Spleen (tissue), 11 donors: Measurements from ENCODE around the gene LRBA. TPM values are rescaled to one million over a fixed set of nuclear protein-coding genes. Genes with fewer than 3 reads are reported as not detected.

Source experiments
- DNase-seq: peaks from one replicate; pipeline ENCODE4 v3.0.0-alpha.2; 2020
- H3K27ac ChIP-seq, 8 donors: fragments of 200-600 bp; sonication (generic) in 7 of 8; 1 replicate in 4 of 8; 2 replicates in 4 of 8; pipeline versions ENCODE4 v1.5.0 to v1.8.0; 2016 to 2021; ENCODE audit warnings: inconsistent platforms in 4 of 8, mild to moderate bottlenecking in 4 of 8, moderate library complexity in 1 of 8
- H3K27me3 ChIP-seq, 7 donors: fragments of 200-600 bp; sonication (generic) in 6 of 7; replicated peaks in 1 of 7; 1 replicate in 4 of 7; 2 replicates in 3 of 7; pipeline versions ENCODE4 v1.5.0 to v1.8.0; 2016 to 2021; ENCODE audit warnings: inconsistent platforms in 3 of 7, mild to moderate bottlenecking in 1 of 7
- H3K36me3 ChIP-seq, 6 donors: fragments of 200-600 bp; sonication (generic) in 5 of 6; 1 replicate in 4 of 6; 2 replicates in 2 of 6; pipeline versions ENCODE4 v1.5.0 to v1.8.0; 2016 to 2021; ENCODE audit warnings: inconsistent platforms in 2 of 6
- H3K4me1 ChIP-seq, 6 donors: fragments of 200-600 bp; sonication (generic) in 5 of 6; 1 replicate in 3 of 6; 2 replicates in 3 of 6; pipeline versions ENCODE4 v1.5.0 to v1.8.0; 2016 to 2021; ENCODE audit warnings: inconsistent platforms in 3 of 6
- H3K4me3 ChIP-seq, 8 donors: fragments of 200-600 bp; sonication (generic) in 7 of 8; 1 replicate in 4 of 8; 2 replicates in 4 of 8; pipeline versions ENCODE4 v1.5.0 to v1.8.0; 2016 to 2021; ENCODE audit warnings: inconsistent platforms in 4 of 8, mild to moderate bottlenecking in 4 of 8, moderate library complexity in 2 of 8
- H3K9me3 ChIP-seq, 8 donors: fragments of 200-600 bp; sonication (generic) in 7 of 8; 1 replicate in 4 of 8; 2 replicates in 4 of 8; pipeline versions ENCODE4 v1.5.0 to v1.8.0; 2016 to 2021; ENCODE audit warnings: inconsistent platforms in 4 of 8
- CTCF ChIP-seq, 11 experiments: fragments of 200-600 bp in 7 of 11; fragments of 450-650 bp in 4 of 11; sonication (generic) in 4 of 11; IDR thresholded peaks in 8 of 11; conservative IDR thresholded peaks in 3 of 11; 1 replicate in 7 of 11; 2 replicates in 4 of 11; pipeline versions ENCODE4 v1.4.0 to v1.8.0; 2016 to 2021; ENCODE audit warnings: antibody characterized with exemption in 11 of 11, inconsistent platforms in 4 of 11, mild to moderate bottlenecking in 1 of 11
- POLR2A ChIP-seq, 3 donors: fragments of 450-650 bp; IDR thresholded peaks; one replicate each; pipeline ENCODE4 v1.5.1; 2017; ENCODE audit warnings: antibody characterized with exemption in 3 of 3, mild to moderate bottlenecking in 1 of 3
- POLR2AphosphoS5 ChIP-seq, 3 donors: sonication (generic); formaldehyde crosslinking; IDR thresholded peaks; one replicate each; pipeline ENCODE4 v1.5.1; 2017; ENCODE audit warnings: antibody characterized with exemption in 3 of 3
- WGBS, 5 donors: extraction: QIAGEN DNeasy Blood & Tissue Kit in 3 of 5; methylation state at CpG; one replicate each; pipeline versions ENCODE4 v1.1.5 to v1.1.7; 2013 to 2018; 5-methylcytosine and 5-hydroxymethylcytosine counted together
- intact Hi-C: fragments of 100-400 bp; cut with DNase I; formaldehyde crosslinking; loops from one replicate; pipeline ENCODE4 v1.15.0; 2023; ENCODE audit warnings: low total_unique reads
- polyA plus RNA-seq, 3 donors: library from polyadenylated mRNA; stranded (reverse); fragments of 200-250 nt; gene quantifications; one replicate each; pipeline ENCODE4 v1.2.1, GENCODE V29; 2013
- total RNA-seq, 7 donors: library from RNA; depleted of rRNA in 3 of 7; stranded (reverse); fragments of >200 nt in 3 of 7; fragmentation: NEBNext Ultra II Directional in 4 of 7; extraction: Animal tissue kit (Norgen Biotek cat#: 25700) in 4 of 7; gene quantifications; one replicate each; pipeline versions ENCODE4 v1.1.0 to v1.2.1, GENCODE V29; 2016 to 2021
- donor health status: healthy with polysubstance abuse.
- donor health status: DM: no; HTN: no; CAD: no; lungs with moderate emphysema.
- donor health status: DM: no; HTN: no; CAD: no.
- donor health status: Bipolar disorder and iron deficiency.
- donor health status: healthy.
- donor health status: DM: no; HTN: no; CAD: no.
- donor health status: DM: yes; HTN: yes; CAD: no.

Gene LRBA
- total and polyA plus RNA-seq, 10 donors: 8.2 to 84.9 (median 50.5) TPM

- Histone ChIP-seq H3K27ac (no peak overlapping the region), H3K4me1 (no peaks in the 10 kb centered on the region), H3K36me3 (peaks cover 0 to 21% (median 0%) of the 10 kb centered on the region in 6 donors), H3K27me3 (no peaks in the 10 kb centered on the region), H3K9me3 (no peaks in the 10 kb centered on the region), H3K4me3 (no peak overlapping the region)
- intact Hi-C loops: no loop called here
- no peak for DNase-seq
- TF ChIP-seq POLR2A (IDR thresholded peaks at IDR 0.05) (no peak), POLR2AphosphoS5 (IDR thresholded peaks at IDR 0.05) (no peak), CTCF (IDR thresholded peaks at IDR 0.05 in 8 of 11, conservative IDR thresholded peaks at IDR 0.05 in 3 of 11) (no peak)
- 84 to 94% (median 89%) methylated on average over 9 of the region's 9 CpGs for WGBS, 5 donors
These were observed 764.6 kb downstream of the LRBA start for GRCh38 chr4:150250293-150250997.

GRCh38 chr4:150248181-150248580 lies 766.9 kb downstream of the LRBA start:
- intact Hi-C loops: no loop called here
- DNase-seq: no peak
- TF ChIP-seq POLR2AphosphoS5 (IDR thresholded peaks at IDR 0.05) (no peak), CTCF (IDR thresholded peaks at IDR 0.05 in 8 of 11, conservative IDR thresholded peaks at IDR 0.05 in 3 of 11) (no peak), POLR2A (IDR thresholded peaks at IDR 0.05) (no peak)
- Histone ChIP-seq H3K27ac (no peak overlapping the region), H3K4me1 (no peaks in the 10 kb centered on the region), H3K36me3 (peaks cover 0 to 9% (median 0%) of the 10 kb centered on the region in 6 donors), H3K4me3 (no peak overlapping the region), H3K27me3 (no peaks in the 10 kb centered on the region), H3K9me3 (no peaks in the 10 kb centered on the region)
- WGBS, 5 donors: 92 to 97% (median 94%) methylated on average over 4 of the region's 4 CpGs

GRCh38 chr4:150247184-150247583 lies 767.9 kb downstream of the LRBA start:
- no peaks in the 10 kb centered on the region for H3K4me1 ChIP-seq
- intact Hi-C loops: no loop called here
- TF ChIP-seq POLR2A (IDR thresholded peaks at IDR 0.05) (no peak), POLR2AphosphoS5 (IDR thresholded peaks at IDR 0.05) (no peak), CTCF (IDR thresholded peaks at IDR 0.05 in 8 of 11, conservative IDR thresholded peaks at IDR 0.05 in 3 of 11) (no peak)
- peaks cover 0 to 9% (median 0%) of the 10 kb centered on the region in 6 donors for H3K36me3 ChIP-seq
- no peaks in the 10 kb centered on the region for H3K27me3 ChIP-seq
- no peak overlapping the region for H3K27ac ChIP-seq
- H3K9me3 ChIP-seq: no peaks in the 10 kb centered on the region
- WGBS, 5 donors: 89 to 96% (median 94%) methylated on average over 7 of the region's 7 CpGs
- no peak overlapping the region for H3K4me3 ChIP-seq
- no peak for DNase-seq

GRCh38 chr4:150244600-150244999 lies 770.5 kb downstream of the LRBA start:
- no peak overlapping the region for H3K27ac ChIP-seq
- 56 to 67% (median 62%) methylated on average over 3 of the region's 3 CpGs for WGBS, 5 donors
- no peaks in the 10 kb centered on the region for H3K4me1 ChIP-seq
- H3K9me3 ChIP-seq: no peaks in the 10 kb centered on the region
- no peak for DNase-seq
- H3K4me3 ChIP-seq: no peak overlapping the region
- no peaks in the 10 kb centered on the region for H3K27me3 ChIP-seq
- no peak for TF ChIP-seq POLR2AphosphoS5 (IDR thresholded peaks at IDR 0.05)
- no peak for TF ChIP-seq POLR2A (IDR thresholded peaks at IDR 0.05)
- no peak for TF ChIP-seq CTCF (IDR thresholded peaks at IDR 0.05 in 8 of 11, conservative IDR thresholded peaks at IDR 0.05 in 3 of 11)
- H3K36me3 ChIP-seq: peaks cover 0 to 6% (median 0%) of the 10 kb centered on the region in 6 donors
- intact Hi-C loops: no loop called here
